ENCODE results near the gene TP53I11. TPM values are rescaled to one million over a fixed set of nuclear protein-coding genes. Genes with fewer than 3 reads are reported as not detected.

Gene TP53I11
- total RNA-seq, 1 experiment from 2014 or later = 94.2 TPM

GRCh38 chr11:44916801-44917385 is 33.8 kb downstream of the TP53I11 start:
- WGBS (ENCODE audit: extremely low coverage, insufficient read length, low lambda C conversion rate) = no CpG with 5 or more reads among the region's 10 CpGs
- Histone ChIP-seq H3K9me3 (ENCODE audit: control insufficient read depth, low read depth, low read length) (no peaks in the 10 kb centered on the region), H3T11ph (ENCODE audit: low read length) (no peak overlapping the region), H3K27ac (ENCODE audit: insufficient read length, low read depth, low read length) (no peak overlapping the region), H3K23ac (ENCODE audit: insufficient read length, low read depth, low read length) (no peak overlapping the region), H2BK20ac (ENCODE audit: low read depth, low read length, poor library complexity, severe bottlenecking) (no peak overlapping the region), H2BK120ac (ENCODE audit: low read depth, low read length, poor library complexity, severe bottlenecking) (no peak overlapping the region), H3K4me1 (ENCODE audit: insufficient read depth, low read length) (peaks cover 1% of the 10 kb centered on the region; the same call in 1 of the 2 replicates), H3K9ac (ENCODE audit: extremely low read depth, insufficient read length, low read length) (no peak overlapping the region), H3K4ac (ENCODE audit: low read depth, low read length) (no peak overlapping the region), H3K23me2 (ENCODE audit: insufficient read length, low read depth, low read length, poor library complexity, severe bottlenecking) (no peaks in the 10 kb centered on the region), H2BK5ac (ENCODE audit: insufficient read length, low read length) (no peak overlapping the region), H2BK15ac (ENCODE audit: low read depth, low read length) (no peak overlapping the region), H3K4me2 (ENCODE audit: insufficient read depth, insufficient read length, low read length) (no peak overlapping the region), H3K14ac (ENCODE audit: insufficient read depth, low read length) (no peak overlapping the region), H3K27me3 (ENCODE audit: insufficient read depth, low read length) (no peaks in the 10 kb centered on the region), H3K79me1 (ENCODE audit: insufficient read depth, low read depth, low read length, poor library complexity, severe bottlenecking) (no peaks in the 10 kb centered on the region), H4K5ac (ENCODE audit: insufficient read length, low read depth, low read length) (no peak overlapping the region), H3K79me2 (ENCODE audit: insufficient read depth, low read length) (no peaks in the 10 kb centered on the region), H2BK12ac (ENCODE audit: insufficient read length, low read depth, low read length) (no peak overlapping the region), H4K20me1 (ENCODE audit: control insufficient read depth, insufficient read depth, insufficient read length) (no peaks in the 10 kb centered on the region), H2AK5ac (ENCODE audit: insufficient read length, low read length) (no peak overlapping the region), H4K8ac (replicated peaks; ENCODE audit: insufficient read length, low read depth, low read length) (no peak overlapping the region), H4K91ac (ENCODE audit: insufficient read length, low read depth, low read length) (no peak overlapping the region), H3K18ac (ENCODE audit: insufficient read length, low read depth, low read length) (no peak overlapping the region), H2AFZ (ENCODE audit: low read length) (no peak overlapping the region), H3K56ac (ENCODE audit: insufficient read length, low read depth, low read length) (no peak overlapping the region)
- Mint-ChIP-seq H3K27ac (no peak overlapping the region; a peak in 1 of 7 replicates), H3K27me3 (ENCODE audit: low read depth) (peaks cover 1% of the 10 kb centered on the region), H3K4me3 (no peak overlapping the region), H3K9me3 (no peaks in the 10 kb centered on the region; a peak in 1 of 5 replicates), H3K36me3 (ENCODE audit: insufficient read depth in 1 of 3, low read depth in 3 of 3) (no peaks in the 10 kb centered on the region; a peak in 1 of 7 replicates), H3K4me1 (peaks cover 11 to 14% of the 10 kb centered on the region in 2 experiments)
- no peak for DNase-seq
- TF ChIP-seq CTCF (conservative IDR thresholded peaks at IDR 0.05) = no peak
